Hepatic stellate cell (primary cell): ENCODE data around the gene DENND1C.
"Not testable (repeated sequence)": the region's sequence is repeated elsewhere in the genome, so short reads cannot be mapped to it uniquely, and the experiment has no call there.

Source experiments
- DNase-seq: peaks from one replicate; pipeline ENCODE4 v3.0.0; 2011; ENCODE audit warnings: low spot score

Gene DENND1C

DNA sequence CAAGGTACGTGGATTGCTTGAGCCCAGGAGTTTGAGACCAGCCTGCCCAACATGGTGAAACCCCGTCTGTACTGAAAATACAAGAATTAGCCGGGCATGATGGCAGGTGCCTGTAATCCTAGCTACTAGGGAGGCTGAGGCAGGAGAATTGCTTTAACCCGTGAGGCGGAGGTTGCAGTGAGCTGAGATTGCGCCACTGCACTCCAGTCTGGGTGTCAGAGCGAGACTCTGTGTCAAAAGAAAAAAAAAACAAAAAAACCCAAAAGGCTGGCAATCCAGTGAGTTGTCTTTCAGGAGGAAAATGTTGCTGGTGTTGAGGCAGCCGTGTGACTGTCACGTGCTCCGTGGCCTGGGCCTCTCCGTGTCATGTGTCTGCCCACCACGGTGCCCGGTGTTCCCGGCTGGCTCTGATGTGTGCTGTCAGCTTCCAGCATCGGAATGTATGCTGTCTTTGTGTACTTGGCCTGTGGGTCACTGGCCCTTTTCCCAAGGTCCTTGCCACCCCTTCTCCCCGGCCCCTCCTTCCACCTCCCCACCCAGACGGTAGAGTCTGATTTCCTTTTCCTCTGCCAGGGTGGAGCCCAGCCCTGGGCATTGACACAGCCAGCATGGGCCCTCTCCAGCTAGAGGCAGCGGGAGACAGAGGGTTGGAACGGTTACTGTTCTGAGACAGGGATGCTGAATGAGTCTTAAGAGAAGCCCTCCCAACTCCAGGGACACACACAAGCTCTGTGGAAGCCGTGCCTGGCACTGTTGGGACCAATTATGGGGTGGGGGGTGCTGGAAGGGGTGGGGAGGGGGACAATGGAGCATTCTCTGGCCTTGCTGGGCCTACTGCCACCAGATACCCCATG is 27.8 kb upstream of the DENND1C start:
- no peak for DNase-seq

DNA sequence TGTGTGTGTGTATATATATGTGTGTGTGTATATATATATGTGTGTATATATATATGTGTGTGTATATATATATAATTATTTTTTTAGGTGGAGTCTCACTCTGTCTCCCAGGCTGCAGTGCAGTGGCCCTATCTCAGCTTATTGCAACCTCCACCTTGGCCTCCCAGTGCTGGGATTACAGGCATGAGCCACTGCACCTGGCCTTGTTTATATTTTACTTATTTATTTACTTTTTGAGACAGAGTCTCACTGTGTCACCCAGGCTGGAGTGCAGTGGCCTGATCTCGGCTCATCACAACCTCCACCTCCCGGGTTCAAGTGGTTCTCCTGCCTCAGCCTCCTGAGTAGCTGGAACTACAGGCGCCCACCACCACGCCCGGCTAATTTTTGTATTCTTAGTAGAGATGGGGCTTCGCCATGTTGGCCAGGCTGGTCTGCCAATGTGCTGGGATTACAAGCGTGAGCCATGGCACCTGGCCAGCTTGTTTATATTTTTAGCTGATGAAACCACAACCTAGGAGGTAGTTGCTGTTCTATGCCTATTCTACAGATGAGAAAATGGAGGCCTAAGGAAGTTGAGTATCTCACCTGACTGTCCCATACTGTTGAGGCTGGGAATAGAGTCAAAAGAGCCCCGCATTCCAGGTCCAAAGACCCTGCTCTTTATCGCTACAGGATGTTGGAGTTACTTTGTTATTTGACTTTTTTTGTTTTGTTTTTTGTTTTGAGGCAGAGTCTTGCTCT is 26.6 kb upstream of the DENND1C start:
- not testable (repeated sequence) for DNase-seq

DNA sequence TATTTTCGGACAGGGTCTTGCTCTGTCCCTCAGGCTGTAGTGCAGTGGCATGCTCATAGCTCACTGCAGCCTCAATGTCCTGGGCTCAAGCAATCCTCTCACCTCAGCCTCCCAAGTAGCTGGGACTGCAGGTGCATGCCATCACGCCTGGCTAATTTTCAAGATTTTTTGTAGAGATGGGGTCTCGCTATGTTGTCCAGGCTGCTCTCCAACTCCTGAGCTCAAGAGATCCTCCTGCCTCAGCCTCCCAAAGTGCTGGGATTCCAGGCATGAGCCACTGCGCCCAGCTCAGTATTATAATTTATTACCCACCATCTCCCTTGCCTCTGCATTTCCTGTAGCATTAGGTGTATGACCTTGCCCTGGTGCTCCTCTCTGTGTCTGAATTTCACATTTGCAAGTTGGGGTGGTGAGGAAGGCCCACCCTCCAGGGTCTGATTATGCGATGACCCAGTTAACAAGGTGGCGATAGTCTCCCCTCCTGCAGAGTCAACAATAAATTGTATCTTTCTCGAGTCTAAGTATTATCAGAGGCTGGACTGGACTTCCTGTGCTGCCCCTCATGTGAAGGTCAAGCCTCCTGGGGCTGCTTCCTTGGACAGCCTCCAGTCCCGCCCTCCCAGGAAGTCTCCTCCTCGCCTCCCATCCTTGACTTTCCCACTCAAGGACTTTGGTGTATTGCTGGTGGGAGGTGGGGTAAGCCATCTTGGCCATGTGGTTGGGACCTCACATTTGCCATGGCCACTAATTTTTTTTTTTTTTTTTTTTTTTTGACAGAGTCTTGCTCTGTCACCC is 22.0 kb upstream of the DENND1C start:
- DNase-seq = no peak

GRCh38 chr19:6501740-6502648 is 20.4 kb upstream of the DENND1C start, which contains the start of gene TUBB4A:
Gene TUBB4A, minus strand, starts transcription at chr19:6502309. Its CDS starts 97 bp downstream, at chr19:6502212.
- DNase-seq = no peak

- DNase-seq = no peak
Measured at GRCh38 chr19:6500837-6501739, 19.5 kb upstream of the DENND1C start.

- DNase-seq = no peak
Measured at GRCh38 chr19:6499052-6499790, 17.6 kb upstream of the DENND1C start.

GRCh38 chr19:6498294-6499036 is 16.9 kb upstream of the DENND1C start:
- no peak for DNase-seq

DNA sequence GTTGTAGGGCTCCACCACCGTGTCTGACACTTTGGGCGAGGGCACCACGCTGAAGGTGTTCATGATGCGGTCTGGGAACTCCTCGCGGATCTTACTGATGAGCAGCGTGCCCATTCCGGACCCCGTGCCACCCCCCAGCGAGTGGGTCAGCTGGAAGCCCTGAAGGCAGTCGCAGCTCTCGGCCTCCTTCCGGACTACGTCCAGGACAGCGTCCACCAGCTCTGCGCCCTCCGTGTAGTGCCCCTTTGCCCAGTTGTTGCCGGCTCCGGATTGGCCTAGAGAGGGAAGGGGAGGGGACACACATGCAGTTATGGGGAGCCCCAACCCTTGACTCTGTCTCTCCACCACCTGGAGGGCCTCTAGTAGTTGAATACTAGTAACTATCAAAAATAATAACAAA is 14.4 kb upstream of the DENND1C start:
- DNase-seq = no peak

DNA sequence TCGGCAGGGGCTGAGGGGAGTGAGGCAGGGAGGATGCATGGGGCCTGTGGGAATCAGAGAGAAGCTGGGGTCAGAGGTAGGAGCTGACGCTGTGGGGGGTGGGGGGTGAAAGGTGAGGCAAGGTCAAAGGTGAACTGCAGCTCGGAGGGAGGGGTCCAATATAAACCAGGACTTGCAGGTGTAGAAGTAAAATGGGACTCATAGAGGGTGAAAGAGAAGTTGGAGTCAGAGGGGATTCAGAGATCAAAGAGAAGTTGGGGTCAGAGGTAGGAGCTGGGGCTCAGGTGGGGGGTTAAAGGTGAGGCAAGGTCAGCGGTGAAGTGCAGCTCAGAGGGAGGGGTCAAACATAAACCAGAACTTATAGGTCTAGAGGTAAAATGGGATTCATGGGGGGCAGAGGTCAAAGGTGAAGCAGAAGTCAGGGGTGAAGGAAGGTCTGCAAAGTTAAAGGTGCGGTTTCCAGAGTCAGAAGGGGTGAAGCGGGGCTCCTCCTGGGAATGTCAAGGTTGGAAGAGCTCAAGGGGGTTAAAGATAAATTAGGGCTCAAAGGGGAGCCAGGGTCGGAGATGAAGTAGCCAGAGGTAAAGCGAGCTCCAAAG is 12.9 kb upstream of the DENND1C start:
- no peak for DNase-seq

GRCh38 chr19:6491802-6492592 is 10.4 kb upstream of the DENND1C start:
- DNase-seq = no peak

DNA sequence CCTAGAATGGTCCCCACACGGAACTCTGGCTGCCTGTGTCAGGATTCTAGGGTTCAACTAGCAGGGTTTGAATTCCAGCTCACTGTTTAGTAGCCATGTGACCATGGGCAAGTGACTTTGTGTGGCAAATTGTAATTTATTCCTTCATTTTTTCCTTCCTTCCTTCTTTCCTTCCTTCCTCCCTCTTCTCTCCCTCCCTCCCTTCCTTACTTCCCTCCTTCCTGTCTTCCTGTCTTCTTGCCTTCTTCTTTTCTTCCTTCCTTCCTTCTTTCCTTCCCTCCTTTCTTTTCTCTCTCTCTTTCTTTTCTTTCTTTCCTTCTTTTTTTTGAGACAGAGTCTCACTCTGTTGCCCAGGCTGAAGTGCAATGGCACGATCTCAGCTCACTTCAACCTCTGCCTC is 8.5 kb upstream of the DENND1C start:
- DNase-seq = no peak

- DNase-seq = no peak
Measured at GRCh38 chr19:6489278-6490061, 7.9 kb upstream of the DENND1C start.

DNA sequence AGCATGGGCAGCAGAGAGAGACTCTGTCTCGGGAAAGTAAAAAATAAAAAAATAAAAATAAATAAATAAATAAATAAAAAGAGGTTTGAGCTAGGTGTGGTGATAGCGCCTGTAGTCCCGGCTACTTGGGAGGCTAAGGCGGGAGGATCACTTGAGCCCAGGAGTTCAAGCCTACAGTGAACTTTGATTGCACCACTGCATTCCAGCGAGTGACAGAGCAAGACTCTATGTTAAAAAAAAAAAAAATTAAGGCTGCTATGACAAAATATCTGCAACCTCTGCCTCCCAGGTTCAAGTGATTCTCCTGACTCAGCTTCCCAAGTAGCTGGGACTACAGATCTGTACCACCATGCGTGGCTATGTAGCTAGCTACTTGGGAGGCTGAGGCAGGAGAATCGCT is 3.2 kb upstream of the DENND1C start:
- no peak for DNase-seq

DNA sequence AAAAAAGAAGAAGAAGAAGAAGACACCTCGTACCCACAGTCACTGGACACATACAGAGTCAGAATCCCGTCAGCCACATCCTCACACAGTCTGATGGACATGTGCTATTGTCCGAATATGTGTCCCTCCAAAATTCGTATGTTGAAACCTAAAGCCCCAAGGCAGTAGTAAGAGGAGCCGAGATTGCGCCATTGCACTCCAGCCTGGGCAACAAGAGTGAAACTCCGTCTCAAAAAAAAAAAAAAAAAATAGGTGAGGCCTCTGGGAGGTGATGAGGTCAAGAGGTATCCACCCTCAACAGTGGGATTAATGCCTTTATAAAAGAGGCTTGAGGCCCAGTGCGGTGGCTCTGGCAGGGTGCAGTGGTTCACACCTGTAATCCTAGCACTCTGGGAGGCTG is 2.6 kb upstream of the DENND1C start:
- no peak for DNase-seq

DNA sequence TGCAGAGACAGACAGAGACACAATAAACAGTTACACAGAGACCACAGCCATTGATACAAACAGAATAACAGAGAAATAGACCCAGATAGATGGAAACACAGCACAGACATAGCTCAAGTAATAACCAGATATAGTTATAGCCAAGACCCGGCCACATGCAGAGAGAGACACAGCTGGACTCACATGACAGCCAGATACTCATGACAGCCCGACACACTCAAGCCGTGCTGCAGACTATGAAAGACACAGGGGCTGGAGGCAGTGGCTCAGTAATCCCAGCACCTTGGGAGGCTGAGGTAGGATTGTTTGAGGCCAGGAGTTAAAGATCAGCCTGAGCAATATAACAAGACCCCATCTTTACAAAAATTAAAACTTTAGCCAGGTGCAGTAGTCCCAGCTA is 1.6 kb upstream of the DENND1C start:
- DNase-seq = no peak

DNA sequence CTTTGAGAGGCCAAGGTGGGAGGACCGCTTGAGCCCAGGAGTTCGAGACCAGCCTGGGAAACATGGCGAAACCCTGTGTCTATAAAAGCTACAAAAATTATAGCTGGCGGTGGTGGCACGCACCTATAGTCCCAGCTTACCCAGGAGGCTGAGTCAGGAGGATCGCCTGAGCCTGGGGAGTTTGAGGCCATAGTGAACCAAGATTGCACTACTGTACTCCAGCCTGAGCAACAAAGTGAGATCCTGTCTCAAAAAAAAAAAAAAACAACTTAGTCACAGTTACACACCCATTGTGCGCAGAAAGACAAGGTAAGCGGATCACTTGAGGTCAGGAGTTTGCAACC is 728 bp upstream of the DENND1C start:
- DNase-seq = no peak

DNA sequence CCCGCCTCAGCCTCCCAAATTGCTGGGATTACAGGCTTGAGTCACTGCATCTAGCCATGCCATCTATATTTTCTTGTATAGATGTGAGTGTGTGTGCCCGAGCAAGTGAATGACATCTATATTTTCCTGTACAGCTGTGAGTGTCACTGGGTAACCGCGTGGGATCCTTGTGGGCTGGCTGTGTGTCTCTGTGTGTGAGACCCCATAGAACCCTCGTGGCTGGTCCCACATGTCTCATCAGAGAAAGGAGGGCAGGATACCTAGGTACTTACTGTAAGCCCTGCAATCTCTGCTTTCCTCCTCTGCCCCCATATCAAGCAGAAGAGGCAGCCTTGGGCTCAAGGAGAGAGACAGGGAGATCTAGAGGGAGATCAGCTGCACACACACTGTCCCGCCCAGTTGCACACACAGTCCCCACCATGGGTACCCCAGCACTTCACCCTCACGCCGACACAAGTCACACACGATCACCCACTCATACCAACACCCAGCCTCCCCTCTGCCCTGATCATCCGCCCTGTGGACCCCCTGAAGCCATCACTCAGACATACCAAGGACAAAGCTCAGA is 655 bp downstream of the DENND1C start:
- no peak for DNase-seq
